HepG2 (cell line): ENCODE data around the gene LAPTM4A. TPM values are rescaled to one million over a fixed set of nuclear protein-coding genes. Genes with fewer than 3 reads are reported as not detected.

Experiments used
- AHDC1 ChIP-seq: sonication (generic); formaldehyde crosslinking; IDR thresholded peaks from 2 replicates; pipeline ENCODE4 v1.5.1; 2020; ENCODE audit warnings: mild to moderate bottlenecking, missing genetic modification reagents, borderline replicate concordance
- ARNT ChIP-seq: fragments of 450-650 bp; IDR thresholded peaks from 2 replicates; pipeline ENCODE4 v1.6.1; 2017
- BHLHE40 ChIP-seq: IDR thresholded peaks from 2 replicates; pipeline ENCODE4 v1.6.1; 2011; ENCODE audit warnings: low read length, improper control_type of control experiment
- CCDC6 ChIP-seq: sonication (generic); formaldehyde crosslinking; IDR thresholded peaks from 2 replicates; pipeline ENCODE4 v1.8.1; 2022; ENCODE audit warnings: mild to moderate bottlenecking, missing genetic modification reagents, moderate library complexity
- EEA1 ChIP-seq: sonication (generic); formaldehyde crosslinking; IDR thresholded peaks from 2 replicates; pipeline ENCODE4 v1.5.1; 2020; ENCODE audit warnings: mild to moderate bottlenecking, missing genetic modification reagents, borderline replicate concordance
- IRF9 ChIP-seq: sonication (generic); formaldehyde crosslinking; IDR thresholded peaks from 2 replicates; pipeline ENCODE4 v1.8.0; 2022; ENCODE audit warnings: missing genetic modification reagents, mild to moderate bottlenecking, borderline replicate concordance
- KAT8 ChIP-seq: IDR thresholded peaks from 2 replicates; pipeline ENCODE4 v1.6.1; 2016; ENCODE audit warnings: missing genetic modification reagents, missing compliant biosample characterization
- U2AF2 ChIP-seq: fragments of 200-400 bp; formaldehyde crosslinking; IDR thresholded peaks from 2 replicates; pipeline ENCODE4 v1.6.1; 2017; ENCODE audit warnings: low read depth, mild to moderate bottlenecking, low read length
- YEATS2 ChIP-seq: sonication (generic); formaldehyde crosslinking; IDR thresholded peaks from 2 replicates; pipeline ENCODE4 v1.4.0; 2020; ENCODE audit warnings: missing genetic modification reagents, borderline replicate concordance
- ZFP62 ChIP-seq: sonication (generic); formaldehyde crosslinking; IDR thresholded peaks from 2 replicates; pipeline ENCODE4 v1.4.0; 2020; ENCODE audit warnings: missing genetic modification reagents
- ZMAT3 ChIP-seq: sonication (generic); formaldehyde crosslinking; conservative IDR thresholded peaks from 2 replicates; pipeline ENCODE4 v1.7.0; 2021; ENCODE audit warnings: missing genetic modification reagents
- ZNF138 ChIP-seq: sonication (generic); formaldehyde crosslinking; IDR thresholded peaks from 2 replicates; pipeline ENCODE4 v1.5.0; 2020; ENCODE audit warnings: mild to moderate bottlenecking, low read depth, missing genetic modification reagents
- ZNF496 ChIP-seq: sonication (generic); formaldehyde crosslinking; IDR thresholded peaks from 2 replicates; pipeline ENCODE4 v1.8.1; 2023; ENCODE audit warnings: mild to moderate bottlenecking, moderate library complexity, missing genetic modification reagents; ENCODE audit not compliant: insufficient replicate concordance
- ZNF557 ChIP-seq: sonication (generic); formaldehyde crosslinking; IDR thresholded peaks from 2 replicates; pipeline ENCODE4 v1.4.0; 2020; ENCODE audit warnings: missing genetic modification reagents
- ZNF597 ChIP-seq: sonication (generic); formaldehyde crosslinking; IDR thresholded peaks from 2 replicates; pipeline ENCODE4 v1.5.0; 2020; ENCODE audit warnings: missing genetic modification reagents
- ZNF615 ChIP-seq: sonication (generic); formaldehyde crosslinking; IDR thresholded peaks from 2 replicates; pipeline ENCODE4 v1.5.0; 2020; ENCODE audit warnings: mild to moderate bottlenecking, missing genetic modification reagents, borderline replicate concordance
- ZNF678 ChIP-seq: sonication (generic); formaldehyde crosslinking; IDR thresholded peaks from 2 replicates; pipeline ENCODE4 v1.4.0; 2020; ENCODE audit warnings: mild to moderate bottlenecking, missing genetic modification reagents
- ZNF7 ChIP-seq: IDR thresholded peaks from 2 replicates; pipeline ENCODE4 v1.6.1; 2016; ENCODE audit warnings: missing biosample characterization, missing genetic modification reagents
- ZNF724P ChIP-seq: sonication (generic); formaldehyde crosslinking; IDR thresholded peaks from 2 replicates; pipeline ENCODE4 v1.8.0; 2022; ENCODE audit warnings: missing genetic modification reagents, borderline replicate concordance
- ZSCAN25 ChIP-seq: sonication (generic); formaldehyde crosslinking; IDR thresholded peaks from 2 replicates; pipeline ENCODE4 v1.8.0; 2022; ENCODE audit warnings: mild to moderate bottlenecking, missing genetic modification reagents
- polyA plus RNA-seq, 8 experiments: library from polyadenylated mRNA; depleted of rRNA in 3 of 8; stranded (reverse) in 7 of 8; unstranded in 1 of 8; fragments of >200 nt; fragmentation: Illumina TruSeq in 4 of 8; extraction: Trizol in 4 of 8; gene quantifications; 2 replicates each; pipeline versions ENCODE4 v1.2.1 to v1.2.3, GENCODE V29; 2011 to 2016; ENCODE audit warnings: low read depth in 4 of 8, missing spikeins in 1 of 8, mixed read lengths in 1 of 8; ENCODE audit not compliant: insufficient read depth in 1 of 8
- total RNA-seq, 5 experiments: library from RNA; depleted of rRNA; stranded (reverse); fragments of >200 nt; fragmentation: Illumina TruSeq; extraction: Trizol; gene quantifications; 2 replicates each; pipeline ENCODE4 v1.2.3, GENCODE V29; 2016; ENCODE audit warnings: low read depth in 1 of 5

Gene LAPTM4A
- total and polyA plus RNA-seq, 2 of the 13 experiments (the other 11 are each of a cell fraction or from before 2014, with no cell fraction given), result 116 to 558 TPM

GRCh38 chr2:20012282-20013125 is 38.9 kb downstream of the LAPTM4A start, which contains the start of gene MATN3 (continued):
- peak; percentile 56; the same call in 1 of the 2 replicates for TF ChIP-seq IRF9
- TF ChIP-seq ZNF597 (CRISPR knock-in tag), result no peak
- TF ChIP-seq BHLHE40, result no peak
- no peak for TF ChIP-seq YEATS2 (CRISPR knock-in tag)
- TF ChIP-seq KAT8 (CRISPR knock-in tag), result peak; percentile 50; the same call in 1 of the 2 replicates
- no peak; the same call in 1 of the 2 replicates for TF ChIP-seq ZNF678 (CRISPR knock-in tag)
- no peak for TF ChIP-seq ZMAT3 (CRISPR knock-in tag)
- TF ChIP-seq AHDC1, result no peak
- no peak for TF ChIP-seq ARNT
- no peak for TF ChIP-seq U2AF2
- TF ChIP-seq ZNF615 (CRISPR knock-in tag), result 0 out of 2 replicates have a peak, but pooled peaks have one; percentile 81
- TF ChIP-seq ZSCAN25 (CRISPR knock-in tag), result no peak; the same call in 1 of the 2 replicates
- TF ChIP-seq EEA1 (CRISPR knock-in tag), result peak; percentile 47; the same call in 1 of the 2 replicates
- TF ChIP-seq ZNF7 (CRISPR knock-in tag), result no peak
- TF ChIP-seq CCDC6, result no peak
- TF ChIP-seq ZNF138 (CRISPR knock-in tag), result no peak
- TF ChIP-seq ZNF496 (CRISPR knock-in tag), result no peak
- TF ChIP-seq ZFP62 (CRISPR knock-in tag), result no peak
- no peak for TF ChIP-seq ZNF557 (CRISPR knock-in tag)
- no peak for TF ChIP-seq ZNF724P (CRISPR knock-in tag)
